ENCODE measurements around the gene ULK1. TPM values are rescaled to one million over a fixed set of nuclear protein-coding genes. Genes with fewer than 3 reads are reported as not detected.

Gene ULK1
- total and polyA plus RNA-seq, 4 donors: 15.4 to 32.8 (median 22.8) TPM

- Histone ChIP-seq H3K9me3 (ENCODE audit: control insufficient read depth in 4 of 4, insufficient read depth in 3 of 4, low read length in 3 of 4) (no peaks in the 10 kb centered on the region), H3K27me3 (ENCODE audit: control insufficient read depth in 3 of 3, insufficient read depth in 3 of 3, low read length in 2 of 3) (no peaks in the 10 kb centered on the region), H3K4me1 (ENCODE audit: control insufficient read depth in 5 of 5, insufficient read depth in 5 of 5, low read length in 5 of 5) (peaks cover 0 to 26% (median 0%) of the 10 kb centered on the region in 5 donors), H3K4me3 (no peak overlapping the region), H3K27ac (ENCODE audit: low read depth in 1 of 2, low read length in 1 of 2) (no peak overlapping the region), H3K36me3 (ENCODE audit: control insufficient read depth in 4 of 4, insufficient read depth in 4 of 4, low read length in 4 of 4) (peaks cover 0 to 28% (median 4%) of the 10 kb centered on the region in 4 donors), H3K9ac (ENCODE audit: insufficient read depth in 1 of 2, low read length in 2 of 2) (no peak overlapping the region)
- no peak for DNase-seq
- ATAC-seq (ENCODE audit: insufficient read depth, low FRiP score): no peak
- WGBS, 2 donors: 95% methylated on average over 5 of the region's 5 CpGs
- TF ChIP-seq CTCF (IDR thresholded peaks at IDR 0.05; ENCODE audit: control extremely low read depth, extremely low read depth): no peak
Observed at GRCh38 chr12:131904346-131904745, 9.9 kb downstream of the ULK1 start.

GRCh38 chr12:131905081-131905629 lies 10.7 kb downstream of the ULK1 start:
- H3K36me3 ChIP-seq (ENCODE audit: control insufficient read depth in 4 of 4, insufficient read depth in 4 of 4, low read length in 4 of 4): peaks cover 0 to 35% (median 3%) of the 10 kb centered on the region in 4 donors
- no peaks in the 10 kb centered on the region for H3K27me3 ChIP-seq (ENCODE audit: control insufficient read depth in 3 of 3, insufficient read depth in 3 of 3, low read length in 2 of 3)
- TF ChIP-seq CTCF (IDR thresholded peaks at IDR 0.05; ENCODE audit: control extremely low read depth, extremely low read depth): no peak
- H3K4me3 ChIP-seq: no peak overlapping the region
- 92 to 96% methylated on average over 13 of the region's 13 CpGs for WGBS, 2 donors
- H3K27ac ChIP-seq (ENCODE audit: low read depth in 1 of 2, low read length in 1 of 2): no peak overlapping the region
- peaks cover 0 to 26% (median 0%) of the 10 kb centered on the region in 5 donors for H3K4me1 ChIP-seq (ENCODE audit: control insufficient read depth in 5 of 5, insufficient read depth in 5 of 5, low read length in 5 of 5)
- H3K9ac ChIP-seq (ENCODE audit: insufficient read depth in 1 of 2, low read length in 2 of 2): no peak overlapping the region
- no peak for ATAC-seq (ENCODE audit: insufficient read depth, low FRiP score)
- no peak for DNase-seq
- H3K9me3 ChIP-seq (ENCODE audit: control insufficient read depth in 4 of 4, insufficient read depth in 3 of 4, low read length in 3 of 4): no peaks in the 10 kb centered on the region

- Histone ChIP-seq H3K27ac (ENCODE audit: low read depth in 1 of 2, low read length in 1 of 2) (no peak overlapping the region), H3K4me3 (no peak overlapping the region), H3K9ac (ENCODE audit: insufficient read depth in 1 of 2, low read length in 2 of 2) (no peak overlapping the region), H3K4me1 (ENCODE audit: control insufficient read depth in 5 of 5, insufficient read depth in 5 of 5, low read length in 5 of 5) (peaks cover 0 to 22% (median 0%) of the 10 kb centered on the region in 5 donors), H3K27me3 (ENCODE audit: control insufficient read depth in 3 of 3, insufficient read depth in 3 of 3, low read length in 2 of 3) (no peaks in the 10 kb centered on the region), H3K36me3 (ENCODE audit: control insufficient read depth in 4 of 4, insufficient read depth in 4 of 4, low read length in 4 of 4) (peaks cover 0 to 38% (median 5%) of the 10 kb centered on the region in 4 donors), H3K9me3 (ENCODE audit: control insufficient read depth in 4 of 4, insufficient read depth in 3 of 4, low read length in 3 of 4) (no peaks in the 10 kb centered on the region)
- TF ChIP-seq CTCF (IDR thresholded peaks at IDR 0.05; ENCODE audit: control extremely low read depth, extremely low read depth): no peak
- DNase-seq (no peak), ATAC-seq (ENCODE audit: insufficient read depth, low FRiP score) (no peak)
- WGBS, 2 donors: 88 to 94% methylated on average over 15 of the region's 15 CpGs
Observed at GRCh38 chr12:131905630-131906091, 11.2 kb downstream of the ULK1 start.
